ENCODE measurements around the gene C17orf107.

C17orf107 gene

DNA sequence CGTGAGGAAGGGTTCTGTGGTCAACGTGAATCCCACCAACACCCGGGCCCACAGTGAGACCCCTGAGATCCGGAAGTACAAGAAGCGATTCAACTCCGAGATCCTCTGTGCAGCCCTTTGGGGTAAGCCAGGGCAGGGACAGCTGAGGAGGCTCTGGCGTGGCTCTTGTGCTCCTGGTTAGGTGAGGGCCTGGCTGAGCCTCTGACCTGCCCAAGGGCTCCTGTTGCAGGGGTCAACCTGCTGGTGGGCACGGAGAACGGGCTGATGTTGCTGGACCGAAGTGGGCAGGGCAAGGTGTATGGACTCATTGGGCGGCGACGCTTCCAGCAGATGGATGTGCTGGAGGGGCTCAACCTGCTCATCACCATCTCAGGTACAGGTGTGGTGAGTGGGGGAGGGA, 4.2 kb upstream of the C17orf107 start:
- Histone ChIP-seq H3K9me3 (ENCODE audit: control insufficient read depth, low read length) (no peaks in the 10 kb centered on the region), H3K4me1 (ENCODE audit: control insufficient read depth, insufficient read depth, low read length) (peaks cover 6% of the 10 kb centered on the region), H3K27me3 (replicated peaks; ENCODE audit: control insufficient read depth, insufficient read depth, low read length) (no peaks in the 10 kb centered on the region), H3K36me3 (ENCODE audit: control insufficient read depth, insufficient read depth, low read length, severe bottlenecking) (peaks cover 64% of the 10 kb centered on the region), H3K9ac (ENCODE audit: low read length) (no peak overlapping the region), H3K4me3 (ENCODE audit: low read length) (no peak overlapping the region)
- DNase-seq (ENCODE audit: low read depth): no peak

DNA sequence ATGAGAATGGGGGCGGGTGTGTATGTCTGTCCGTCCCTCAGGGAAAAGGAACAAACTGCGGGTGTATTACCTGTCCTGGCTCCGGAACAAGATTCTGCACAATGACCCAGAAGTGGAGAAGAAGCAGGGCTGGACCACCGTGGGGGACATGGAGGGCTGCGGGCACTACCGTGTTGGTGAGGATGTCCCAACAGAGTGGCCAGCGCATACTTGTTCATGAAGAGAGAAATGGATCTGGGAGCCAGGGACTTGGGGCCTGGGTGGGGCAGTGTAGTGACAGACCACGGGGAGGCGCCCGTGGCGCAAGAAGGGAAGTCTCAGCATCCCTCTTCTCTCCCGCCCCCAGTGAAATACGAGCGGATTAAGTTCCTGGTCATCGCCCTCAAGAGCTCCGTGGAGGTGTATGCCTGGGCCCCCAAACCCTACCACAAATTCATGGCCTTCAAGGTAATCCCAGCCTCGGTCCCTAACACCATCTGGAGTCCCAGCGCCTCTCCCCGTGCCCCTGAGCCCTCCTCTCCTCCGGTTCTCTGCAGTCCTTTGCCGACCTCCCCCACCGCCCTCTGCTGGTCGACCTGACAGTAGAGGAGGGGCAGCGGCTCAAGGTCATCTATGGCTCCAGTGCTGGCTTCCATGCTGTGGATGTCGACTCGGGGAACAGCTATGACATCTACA, 3.5 kb upstream of the C17orf107 start:
- peaks cover 6% of the 10 kb centered on the region for H3K4me1 ChIP-seq (ENCODE audit: control insufficient read depth, insufficient read depth, low read length)
- no peak for DNase-seq (ENCODE audit: low read depth)
- H3K9ac ChIP-seq (ENCODE audit: low read length): no peak overlapping the region
- H3K27me3 ChIP-seq (replicated peaks; ENCODE audit: control insufficient read depth, insufficient read depth, low read length): no peaks in the 10 kb centered on the region
- H3K4me3 ChIP-seq (ENCODE audit: low read length): no peak overlapping the region
- H3K36me3 ChIP-seq (ENCODE audit: control insufficient read depth, insufficient read depth, low read length, severe bottlenecking): peaks cover 57% of the 10 kb centered on the region
- H3K9me3 ChIP-seq (ENCODE audit: control insufficient read depth, low read length): no peaks in the 10 kb centered on the region

DNA sequence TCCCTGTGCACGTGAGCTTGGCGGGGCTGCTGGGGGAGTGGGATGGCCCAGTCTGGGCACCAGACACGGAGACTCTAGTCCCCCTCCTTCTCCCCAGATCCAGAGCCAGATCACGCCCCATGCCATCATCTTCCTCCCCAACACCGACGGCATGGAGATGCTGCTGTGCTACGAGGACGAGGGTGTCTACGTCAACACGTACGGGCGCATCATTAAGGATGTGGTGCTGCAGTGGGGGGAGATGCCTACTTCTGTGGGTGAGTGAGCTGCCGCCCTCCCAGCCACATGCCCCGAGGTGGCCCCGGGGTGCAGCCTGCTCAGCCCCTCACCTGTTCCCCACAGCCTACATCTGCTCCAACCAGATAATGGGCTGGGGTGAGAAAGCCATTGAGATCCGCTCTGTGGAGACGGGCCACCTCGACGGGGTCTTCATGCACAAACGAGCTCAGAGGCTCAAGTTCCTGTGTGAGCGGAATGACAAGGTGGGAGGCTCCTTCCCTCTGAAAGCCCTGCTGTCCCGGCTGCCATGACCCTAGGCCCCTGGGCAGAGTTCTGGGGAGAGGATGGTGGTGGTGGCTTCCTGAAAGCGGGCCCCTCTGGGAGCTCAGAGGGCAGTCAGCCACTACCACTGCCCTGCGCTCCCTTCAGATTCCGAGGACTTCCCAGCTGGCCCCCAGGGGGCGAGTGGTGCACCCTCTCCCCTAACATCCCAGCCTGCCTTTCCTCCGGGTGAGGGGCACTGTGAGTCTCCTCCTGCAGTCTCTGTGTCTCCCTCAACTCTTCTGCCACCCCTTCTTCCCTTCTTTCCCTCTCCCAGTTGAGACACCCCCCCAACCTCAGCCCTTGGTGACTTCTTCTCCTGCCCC, 2.8 kb upstream of the C17orf107 start:
- Histone ChIP-seq H3K9me3 (ENCODE audit: control insufficient read depth, low read length) (no peaks in the 10 kb centered on the region), H3K4me3 (ENCODE audit: low read length) (no peak overlapping the region), H3K4me1 (ENCODE audit: control insufficient read depth, insufficient read depth, low read length) (peaks cover 6% of the 10 kb centered on the region), H3K36me3 (ENCODE audit: control insufficient read depth, insufficient read depth, low read length, severe bottlenecking) (peaks cover 50% of the 10 kb centered on the region), H3K27me3 (replicated peaks; ENCODE audit: control insufficient read depth, insufficient read depth, low read length) (no peaks in the 10 kb centered on the region), H3K9ac (ENCODE audit: low read length) (no peak overlapping the region)
- DNase-seq (ENCODE audit: low read depth): no peak

DNA sequence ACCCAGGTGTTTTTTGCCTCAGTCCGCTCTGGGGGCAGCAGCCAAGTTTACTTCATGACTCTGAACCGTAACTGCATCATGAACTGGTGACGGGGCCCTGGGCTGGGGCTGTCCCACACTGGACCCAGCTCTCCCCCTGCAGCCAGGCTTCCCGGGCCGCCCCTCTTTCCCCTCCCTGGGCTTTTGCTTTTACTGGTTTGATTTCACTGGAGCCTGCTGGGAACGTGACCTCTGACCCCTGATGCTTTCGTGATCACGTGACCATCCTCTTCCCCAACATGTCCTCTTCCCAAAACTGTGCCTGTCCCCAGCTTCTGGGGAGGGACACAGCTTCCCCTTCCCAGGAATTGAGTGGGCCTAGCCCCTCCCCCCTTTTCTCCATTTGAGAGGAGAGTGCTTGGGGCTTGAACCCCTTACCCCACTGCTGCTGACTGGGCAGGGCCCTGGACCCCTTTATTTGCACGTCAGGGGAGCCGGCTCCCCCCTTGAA, 2.1 kb upstream of the C17orf107 start:
- H3K4me3 ChIP-seq (ENCODE audit: low read length): no peak overlapping the region
- no peaks in the 10 kb centered on the region for H3K9me3 ChIP-seq (ENCODE audit: control insufficient read depth, low read length)
- no peak overlapping the region for H3K9ac ChIP-seq (ENCODE audit: low read length)
- H3K27me3 ChIP-seq (replicated peaks; ENCODE audit: control insufficient read depth, insufficient read depth, low read length): no peaks in the 10 kb centered on the region
- DNase-seq (ENCODE audit: low read depth): no peak
- peaks cover 45% of the 10 kb centered on the region for H3K36me3 ChIP-seq (ENCODE audit: control insufficient read depth, insufficient read depth, low read length, severe bottlenecking)
- H3K4me1 ChIP-seq (ENCODE audit: control insufficient read depth, insufficient read depth, low read length): peaks cover 6% of the 10 kb centered on the region

DNA sequence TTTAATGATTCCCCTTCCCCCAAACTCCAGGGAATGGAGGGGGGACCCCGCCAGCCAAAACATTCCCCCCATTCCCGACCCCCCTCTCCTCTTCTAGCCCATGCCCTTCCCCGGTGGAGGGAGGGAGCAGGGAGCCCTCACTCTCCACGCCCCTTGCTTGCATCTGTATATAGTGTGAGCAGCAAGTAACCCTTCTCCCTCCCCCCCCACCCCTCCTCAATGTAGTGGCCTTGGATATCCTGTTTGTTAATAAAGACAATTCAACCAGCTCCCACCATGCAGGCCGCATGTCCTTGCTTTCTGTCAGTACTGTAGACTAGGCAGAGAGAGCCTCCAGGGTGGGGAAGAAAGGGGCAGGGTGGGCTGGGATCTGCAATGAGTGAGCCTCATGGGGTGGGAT, 1.6 kb upstream of the C17orf107 start:
- no peak overlapping the region for H3K9ac ChIP-seq (ENCODE audit: low read length)
- no peak for DNase-seq (ENCODE audit: low read depth)
- H3K36me3 ChIP-seq (ENCODE audit: control insufficient read depth, insufficient read depth, low read length, severe bottlenecking): peaks cover 40% of the 10 kb centered on the region
- H3K4me1 ChIP-seq (ENCODE audit: control insufficient read depth, insufficient read depth, low read length): peaks cover 6% of the 10 kb centered on the region
- H3K27me3 ChIP-seq (replicated peaks; ENCODE audit: control insufficient read depth, insufficient read depth, low read length): no peaks in the 10 kb centered on the region
- H3K9me3 ChIP-seq (ENCODE audit: control insufficient read depth, low read length): no peaks in the 10 kb centered on the region
- H3K4me3 ChIP-seq (ENCODE audit: low read length): no peak overlapping the region

DNA sequence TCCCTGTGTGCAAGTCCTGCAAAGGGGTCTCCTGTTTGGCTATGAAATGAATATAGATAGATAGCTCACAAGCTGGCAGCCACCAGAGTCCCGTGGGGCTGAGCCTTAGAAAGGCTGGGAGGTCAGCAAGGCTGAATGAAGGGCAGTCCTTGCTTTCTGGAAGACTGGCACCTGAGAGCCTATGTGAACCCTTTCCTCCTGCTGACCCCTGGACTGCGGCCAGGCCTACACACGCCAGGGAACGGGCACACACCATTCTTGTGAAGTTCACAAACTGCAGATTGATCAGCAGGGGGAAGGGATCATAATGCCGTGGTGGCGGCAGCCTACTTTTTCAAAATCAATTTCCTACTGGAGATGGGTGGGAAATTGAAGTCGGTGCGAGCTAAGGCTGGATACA, 985 bp upstream of the C17orf107 start:
- no peak overlapping the region for H3K9ac ChIP-seq (ENCODE audit: low read length)
- peaks cover 34% of the 10 kb centered on the region for H3K36me3 ChIP-seq (ENCODE audit: control insufficient read depth, insufficient read depth, low read length, severe bottlenecking)
- DNase-seq (ENCODE audit: low read depth): no peak
- H3K9me3 ChIP-seq (ENCODE audit: control insufficient read depth, low read length): no peaks in the 10 kb centered on the region
- no peak overlapping the region for H3K4me3 ChIP-seq (ENCODE audit: low read length)
- H3K4me1 ChIP-seq (ENCODE audit: control insufficient read depth, insufficient read depth, low read length): peaks cover 6% of the 10 kb centered on the region
- H3K27me3 ChIP-seq (replicated peaks; ENCODE audit: control insufficient read depth, insufficient read depth, low read length): no peaks in the 10 kb centered on the region

DNA sequence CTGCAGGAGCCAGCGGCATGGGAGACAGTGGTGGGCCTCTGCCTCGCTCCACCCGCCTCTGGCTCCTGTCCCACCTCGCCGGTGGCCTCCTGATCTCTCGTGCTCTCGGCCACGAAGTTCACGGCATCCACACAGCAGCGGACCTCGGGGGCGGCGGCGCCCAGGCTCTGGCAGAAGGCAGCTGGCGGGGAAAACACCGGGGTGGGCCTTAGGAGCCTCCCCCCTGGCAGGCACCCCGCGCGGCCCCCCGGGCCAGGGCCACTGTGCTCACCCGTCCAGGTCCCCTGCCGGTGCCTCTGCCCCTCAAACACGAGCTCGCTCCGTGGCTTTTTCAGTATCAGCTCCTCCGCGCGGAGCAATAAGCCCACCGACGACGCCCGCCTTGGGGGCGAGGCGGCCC, 409 bp upstream of the C17orf107 start:
- H3K36me3 ChIP-seq (ENCODE audit: control insufficient read depth, insufficient read depth, low read length, severe bottlenecking): peaks cover 28% of the 10 kb centered on the region

DNA sequence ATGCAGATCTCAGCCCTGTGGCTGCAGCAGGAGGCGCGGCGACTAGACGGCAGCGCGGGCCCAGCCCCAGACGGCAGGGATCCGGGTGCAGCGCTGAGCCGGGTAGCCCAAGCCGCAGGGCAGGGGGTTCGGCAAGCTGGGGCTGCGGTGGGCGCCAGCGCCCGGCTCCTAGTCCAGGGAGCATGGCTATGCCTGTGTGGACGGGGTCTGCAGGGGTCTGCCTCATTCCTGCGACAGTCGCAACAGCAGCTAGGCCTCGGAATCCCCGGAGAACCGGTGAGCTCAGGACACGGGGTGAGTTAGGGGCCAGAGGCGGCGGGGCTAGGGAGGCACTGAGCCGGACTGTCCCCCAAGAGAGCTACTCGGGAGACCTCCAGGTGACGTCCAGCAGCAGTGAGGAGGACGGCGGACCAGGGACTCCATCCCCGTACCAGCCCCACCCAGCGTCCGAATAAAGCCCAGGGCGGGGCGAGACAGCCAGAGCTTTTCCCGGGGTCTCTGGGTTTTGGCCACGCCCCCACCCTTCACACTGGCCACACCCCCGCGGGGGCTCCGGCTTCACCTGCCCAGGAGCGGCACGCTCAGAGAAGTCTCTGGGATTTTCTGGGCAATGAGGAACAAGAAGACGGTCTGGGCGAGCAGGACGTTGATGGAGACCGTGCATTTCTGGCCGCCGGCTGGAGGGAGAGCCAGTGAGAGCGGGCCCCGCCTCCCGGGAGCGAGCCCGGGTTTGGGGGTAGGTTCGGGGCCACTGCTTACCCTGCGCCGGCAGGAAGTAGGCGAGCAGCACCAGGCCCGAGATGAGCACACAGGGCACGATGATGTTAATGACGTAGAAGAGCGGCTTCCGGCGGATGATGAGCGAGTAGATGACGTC, 1.1 kb downstream of the C17orf107 start:
- Histone ChIP-seq H3K4me3 (ENCODE audit: low read length) (no peak overlapping the region), H3K9me3 (ENCODE audit: control insufficient read depth, low read length) (no peaks in the 10 kb centered on the region), H3K36me3 (ENCODE audit: control insufficient read depth, insufficient read depth, low read length, severe bottlenecking) (peaks cover 13% of the 10 kb centered on the region), H3K27me3 (replicated peaks; ENCODE audit: control insufficient read depth, insufficient read depth, low read length) (peaks cover 10% of the 10 kb centered on the region), H3K4me1 (ENCODE audit: control insufficient read depth, insufficient read depth, low read length) (peaks cover 6% of the 10 kb centered on the region), H3K9ac (ENCODE audit: low read length) (no peak overlapping the region)
- no peak for DNase-seq (ENCODE audit: low read depth)

More for the DNA sequence above, 409 bp upstream of the C17orf107 start:
- Histone ChIP-seq H3K4me1 (ENCODE audit: control insufficient read depth, insufficient read depth, low read length) (peaks cover 6% of the 10 kb centered on the region), H3K27me3 (replicated peaks; ENCODE audit: control insufficient read depth, insufficient read depth, low read length) (no peaks in the 10 kb centered on the region), H3K4me3 (ENCODE audit: low read length) (peak overlapping the region; percentile 79), H3K9ac (ENCODE audit: low read length) (peak overlapping the region; percentile 67), H3K9me3 (ENCODE audit: control insufficient read depth, low read length) (no peaks in the 10 kb centered on the region)
- no peak for DNase-seq (ENCODE audit: low read depth)

DNA sequence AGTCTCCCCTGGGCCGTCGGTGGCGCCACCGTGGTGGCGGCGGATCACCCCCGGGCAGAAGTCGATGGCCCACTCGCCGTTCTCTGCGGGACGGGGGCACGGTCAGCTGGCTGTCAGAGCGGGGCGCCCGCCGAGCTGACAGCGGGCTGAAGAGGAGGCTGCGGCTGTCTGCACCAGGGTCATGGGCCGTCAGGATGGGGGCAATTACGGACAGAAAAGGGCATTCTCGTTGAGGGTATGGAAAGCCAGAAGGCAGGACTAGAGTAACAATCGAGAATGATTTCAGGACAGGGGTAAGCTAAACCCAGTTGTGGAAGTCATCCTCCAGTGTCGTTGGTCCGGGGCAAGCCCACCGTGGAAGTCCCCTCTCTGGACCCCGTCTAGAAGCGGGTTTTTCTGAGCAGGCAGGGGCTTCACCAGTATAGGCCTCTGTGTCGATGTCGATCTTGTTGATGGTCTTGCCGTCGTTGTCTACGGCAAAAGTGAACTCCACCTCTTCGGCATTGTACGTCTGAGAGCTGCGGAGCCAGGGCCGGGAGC, 1.8 kb downstream of the C17orf107 start:
- Histone ChIP-seq H3K27me3 (replicated peaks; ENCODE audit: control insufficient read depth, insufficient read depth, low read length) (peaks cover 10% of the 10 kb centered on the region), H3K36me3 (ENCODE audit: control insufficient read depth, insufficient read depth, low read length, severe bottlenecking) (peaks cover 6% of the 10 kb centered on the region), H3K4me1 (ENCODE audit: control insufficient read depth, insufficient read depth, low read length) (peaks cover 6% of the 10 kb centered on the region), H3K9me3 (ENCODE audit: control insufficient read depth, low read length) (no peaks in the 10 kb centered on the region), H3K4me3 (ENCODE audit: low read length) (no peak overlapping the region), H3K9ac (ENCODE audit: low read length) (no peak overlapping the region)
- DNase-seq (ENCODE audit: low read depth): no peak

DNA sequence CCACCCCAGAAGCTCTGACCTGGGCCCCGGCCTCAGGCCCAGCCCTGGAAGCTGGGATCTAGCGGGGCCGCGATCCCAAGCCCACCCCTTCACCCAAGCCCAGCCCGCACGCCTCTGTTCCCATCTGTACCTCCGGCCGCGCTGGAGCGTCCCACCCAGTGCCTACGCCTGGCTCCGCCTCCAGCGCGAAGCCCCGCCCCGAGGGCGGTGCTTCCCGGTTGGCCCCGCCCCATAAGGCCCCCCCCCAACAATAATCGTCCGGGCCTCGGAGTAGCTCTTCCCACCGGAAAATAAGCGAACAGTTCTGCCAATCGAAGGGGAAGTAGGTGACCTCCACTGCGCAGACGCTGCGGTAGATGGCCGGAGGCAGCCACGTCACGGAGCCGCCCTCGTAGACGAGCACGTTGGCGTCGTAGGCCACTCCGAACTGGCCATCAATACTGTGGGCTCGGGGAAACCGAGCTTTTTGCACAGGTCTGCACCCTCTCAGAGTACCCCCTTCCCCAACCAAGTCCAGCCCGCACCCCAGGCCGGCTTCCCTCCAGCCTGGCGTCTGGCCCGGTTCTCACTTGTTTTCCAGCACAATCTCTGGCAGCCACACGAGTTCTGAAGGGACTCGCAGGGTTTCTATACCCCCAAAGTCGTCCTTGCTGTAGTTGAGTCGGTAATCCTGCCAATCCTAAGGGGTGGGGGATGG, 2.5 kb downstream of the C17orf107 start:
- Histone ChIP-seq H3K27me3 (replicated peaks; ENCODE audit: control insufficient read depth, insufficient read depth, low read length) (peaks cover 10% of the 10 kb centered on the region), H3K36me3 (ENCODE audit: control insufficient read depth, insufficient read depth, low read length, severe bottlenecking) (no peaks in the 10 kb centered on the region), H3K9ac (ENCODE audit: low read length) (no peak overlapping the region), H3K4me1 (ENCODE audit: control insufficient read depth, insufficient read depth, low read length) (peaks cover 6% of the 10 kb centered on the region), H3K9me3 (ENCODE audit: control insufficient read depth, low read length) (no peaks in the 10 kb centered on the region), H3K4me3 (ENCODE audit: low read length) (no peak overlapping the region)
- DNase-seq (ENCODE audit: low read depth): peak; percentile 24
